Neural progenitor cell (in vitro differentiated cells): ENCODE measurements around the gene PAXX. TPM values are rescaled to one million over a fixed set of nuclear protein-coding genes. Genes with fewer than 3 reads are reported as not detected.

Source experiments
- DNase-seq: peaks from one replicate; pipeline ENCODE4 v3.0.0-alpha.2; 2016; ENCODE audit warnings: low spot score
- H2AFZ ChIP-seq: fragments of 200-600 bp; sonication (generic); replicated peaks from 2 replicates; pipeline ENCODE4 v1.6.1; 2016; ENCODE audit warnings: antibody characterized with exemption
- H3F3A ChIP-seq: fragments of 200-600 bp; sonication (generic); 2 replicates; pipeline ENCODE4 v1.6.1; 2016; ENCODE audit warnings: antibody characterized with exemption, low read depth
- H3K27ac ChIP-seq: fragments of 200-600 bp; sonication (generic); 2 replicates; pipeline ENCODE4 v1.5.1; 2016; ENCODE audit warnings: mild to moderate bottlenecking
- H3K27me3 ChIP-seq: fragments of 200-600 bp; sonication (generic); 2 replicates; pipeline ENCODE4 v1.6.1; 2016; ENCODE audit warnings: mild to moderate bottlenecking, moderate library complexity
- H3K36me3 ChIP-seq: fragments of 200-600 bp; sonication (generic); 2 replicates; pipeline ENCODE4 v1.5.1; 2016
- H3K4me1 ChIP-seq: fragments of 200-600 bp; sonication (generic); 2 replicates; pipeline ENCODE4 v1.6.1; 2016; ENCODE audit warnings: mixed run types
- H3K4me2 ChIP-seq: fragments of 200-600 bp; sonication (generic); 2 replicates; pipeline ENCODE4 v1.6.1; 2016
- H3K4me3 ChIP-seq: fragments of 200-600 bp; sonication (generic); 2 replicates; pipeline ENCODE4 v1.5.1; 2016
- H3K79me2 ChIP-seq: fragments of 200-600 bp; sonication (generic); 2 replicates; pipeline ENCODE4 v1.6.1; 2016; ENCODE audit warnings: low read depth
- H3K9ac ChIP-seq: fragments of 200-600 bp; sonication (generic); 2 replicates; pipeline ENCODE4 v1.6.1; 2016
- H3K9me3 ChIP-seq: fragments of 200-600 bp; sonication (generic); 2 replicates; pipeline ENCODE4 v1.5.1; 2016; ENCODE audit warnings: low read depth
- H4K20me1 ChIP-seq: fragments of 200-600 bp; sonication (generic); 2 replicates; pipeline ENCODE4 v1.6.1; 2016; ENCODE audit warnings: low read depth
- H3K27ac Mint-ChIP-seq: 3 replicates; pipeline ENCODE4 v1.8.0; 2021; ENCODE audit warnings: mixed read lengths
- H3K27me3 Mint-ChIP-seq: 2 replicates; pipeline ENCODE4 v1.8.0; 2022; ENCODE audit warnings: low read depth, mild to moderate bottlenecking, inconsistent platforms, moderate library complexity, mixed read lengths; ENCODE audit not compliant: insufficient read depth
- H3K36me3 Mint-ChIP-seq: 3 replicates; pipeline ENCODE4 v1.8.0; 2021; ENCODE audit warnings: mixed read lengths
- H3K4me1 Mint-ChIP-seq: 3 replicates; pipeline ENCODE4 v1.8.0; 2021; ENCODE audit warnings: mixed read lengths
- H3K4me3 Mint-ChIP-seq: 3 replicates; pipeline ENCODE4 v1.8.0; 2021; ENCODE audit warnings: mild to moderate bottlenecking, moderate library complexity, mixed read lengths
- H3K9me3 Mint-ChIP-seq: 3 replicates; pipeline ENCODE4 v1.8.0; 2020; ENCODE audit warnings: mixed read lengths
- CTCF ChIP-seq: fragments of 200-600 bp; sonication (generic); IDR thresholded peaks from 2 replicates; pipeline ENCODE4 v1.5.1; 2017; ENCODE audit warnings: antibody characterized with exemption, mild to moderate bottlenecking
- EZH2 ChIP-seq: fragments of 200-600 bp; sonication (generic); IDR thresholded peaks from 2 replicates; pipeline ENCODE4 v1.6.1; 2017; ENCODE audit warnings: antibody characterized with exemption, mild to moderate bottlenecking, moderate library complexity
- EZH2phosphoT487 ChIP-seq: fragments of 200-600 bp; sonication (generic); IDR thresholded peaks from 2 replicates; pipeline ENCODE4 v1.6.1; 2017; ENCODE audit warnings: antibody characterized with exemption
- total RNA-seq: library from RNA; depleted of rRNA; stranded (reverse); fragments of >200 nt; gene quantifications from 2 replicates; pipeline ENCODE4 v1.2.3, GENCODE V29; 2015; ENCODE audit warnings: low replicate concordance

The PAXX gene
- total RNA-seq, 1 donor from 2014 or later = 31.5 TPM

- no peak overlapping the region for H3K4me2 ChIP-seq
- H3K4me3 ChIP-seq = no peak overlapping the region
- no peaks in the 10 kb centered on the region for H3K9me3 ChIP-seq
- H3K9ac ChIP-seq = no peak overlapping the region
- Mint-ChIP-seq H3K4me3 (no peak overlapping the region), H3K4me1 (no peaks in the 10 kb centered on the region), H3K27ac (no peak overlapping the region), H3K9me3 (no peaks in the 10 kb centered on the region), H3K36me3 (peaks cover 1% of the 10 kb centered on the region), H3K27me3 (peaks cover 5% of the 10 kb centered on the region)
- no peak for DNase-seq
- no peaks in the 10 kb centered on the region for H3K36me3 ChIP-seq
- no peaks in the 10 kb centered on the region for H3F3A ChIP-seq
- H3K27me3 ChIP-seq = no peaks in the 10 kb centered on the region
- H4K20me1 ChIP-seq = no peaks in the 10 kb centered on the region
- H2AFZ ChIP-seq = no peak overlapping the region
- H3K79me2 ChIP-seq = no peaks in the 10 kb centered on the region
- no peak for TF ChIP-seq EZH2
- no peak overlapping the region for H3K27ac ChIP-seq
- H3K4me1 ChIP-seq = no peaks in the 10 kb centered on the region
Measured at GRCh38 chr9:137011156-137011555, 18.9 kb downstream of the PAXX start.

GRCh38 chr9:137011907-137012675 is 19.9 kb downstream of the PAXX start:
- Histone ChIP-seq H3K9ac (no peak overlapping the region), H3K4me1 (no peaks in the 10 kb centered on the region), H3K36me3 (no peaks in the 10 kb centered on the region), H3K27ac (no peak overlapping the region), H4K20me1 (no peaks in the 10 kb centered on the region), H3K4me2 (no peak overlapping the region), H3F3A (no peaks in the 10 kb centered on the region), H3K79me2 (no peaks in the 10 kb centered on the region), H3K27me3 (no peaks in the 10 kb centered on the region), H2AFZ (no peak overlapping the region), H3K9me3 (no peaks in the 10 kb centered on the region), H3K4me3 (no peak overlapping the region)
- no peak for DNase-seq
- no peaks in the 10 kb centered on the region for H3K4me1 Mint-ChIP-seq
- peaks cover 4% of the 10 kb centered on the region for H3K27me3 Mint-ChIP-seq
- no peak overlapping the region for H3K4me3 Mint-ChIP-seq
- no peaks in the 10 kb centered on the region for H3K9me3 Mint-ChIP-seq
- TF ChIP-seq CTCF (no peak), EZH2phosphoT487 (no peak)
- H3K27ac Mint-ChIP-seq = no peak overlapping the region
- H3K36me3 Mint-ChIP-seq = peaks cover 5% of the 10 kb centered on the region

GRCh38 chr9:137012694-137013570 is 20.7 kb downstream of the PAXX start:
- no peaks in the 10 kb centered on the region for H3K4me1 Mint-ChIP-seq
- H3K27ac Mint-ChIP-seq = no peak overlapping the region
- no peak overlapping the region for H3K27ac ChIP-seq
- H2AFZ ChIP-seq = no peak overlapping the region
- peaks cover 5% of the 10 kb centered on the region for H3K36me3 Mint-ChIP-seq
- no peaks in the 10 kb centered on the region for H3K27me3 ChIP-seq
- no peak overlapping the region for H3K4me3 Mint-ChIP-seq
- H3K79me2 ChIP-seq = no peaks in the 10 kb centered on the region
- no peaks in the 10 kb centered on the region for H3K36me3 ChIP-seq
- DNase-seq = no peak
- H3K27me3 Mint-ChIP-seq = peaks cover 3% of the 10 kb centered on the region
- no peaks in the 10 kb centered on the region for H4K20me1 ChIP-seq
- no peaks in the 10 kb centered on the region for H3K9me3 ChIP-seq
- H3K9ac ChIP-seq = no peak overlapping the region
- H3K4me2 ChIP-seq = no peak overlapping the region
- H3F3A ChIP-seq = no peaks in the 10 kb centered on the region
- TF ChIP-seq EZH2 = no peak
- H3K4me3 ChIP-seq = no peak overlapping the region
- no peaks in the 10 kb centered on the region for H3K4me1 ChIP-seq
- no peaks in the 10 kb centered on the region for H3K9me3 Mint-ChIP-seq

- H3K9ac ChIP-seq = no peak overlapping the region
- no peaks in the 10 kb centered on the region for H3K27me3 ChIP-seq
- H3K4me1 ChIP-seq = no peaks in the 10 kb centered on the region
- H3K9me3 Mint-ChIP-seq = no peaks in the 10 kb centered on the region
- no peak for DNase-seq
- peaks cover 5% of the 10 kb centered on the region for H3K36me3 Mint-ChIP-seq
- H3K9me3 ChIP-seq = no peaks in the 10 kb centered on the region
- no peaks in the 10 kb centered on the region for H3F3A ChIP-seq
- H4K20me1 ChIP-seq = no peaks in the 10 kb centered on the region
- no peaks in the 10 kb centered on the region for H3K4me1 Mint-ChIP-seq
- H3K79me2 ChIP-seq = no peaks in the 10 kb centered on the region
- H3K4me3 ChIP-seq = no peak overlapping the region
- H2AFZ ChIP-seq = no peak overlapping the region
- no peak overlapping the region for H3K4me2 ChIP-seq
- TF ChIP-seq CTCF (no peak), EZH2 (no peak), EZH2phosphoT487 (no peak)
- peaks cover 2% of the 10 kb centered on the region for H3K27me3 Mint-ChIP-seq
- no peaks in the 10 kb centered on the region for H3K36me3 ChIP-seq
- H3K4me3 Mint-ChIP-seq = no peak overlapping the region
- H3K27ac Mint-ChIP-seq = no peak overlapping the region
- H3K27ac ChIP-seq = no peak overlapping the region
Measured at GRCh38 chr9:137013571-137013940, 21.3 kb downstream of the PAXX start.
